K562 (cell line): ENCODE measurements around the gene FEM1B. TPM values are rescaled to one million over a fixed set of nuclear protein-coding genes. Genes with fewer than 3 reads are reported as not detected.

Experiments
- CTCFL ChIP-seq: IDR thresholded peaks from 2 replicates; pipeline ENCODE4 v1.6.1; 2011; ENCODE audit warnings: borderline replicate concordance, low read depth, mild to moderate bottlenecking, moderate library complexity, low read length; ENCODE audit not compliant: insufficient read depth, poor library complexity, severe bottlenecking
- FOXP4 ChIP-seq: sonication (generic); formaldehyde crosslinking; IDR thresholded peaks from 2 replicates; pipeline ENCODE4 v1.8.0; 2022; ENCODE audit warnings: mild to moderate bottlenecking, missing genetic modification reagents, borderline replicate concordance
- HMBOX1 ChIP-seq: sonication (generic); IDR thresholded peaks from 2 replicates; pipeline ENCODE4 v1.6.1; 2016
- HMG20B ChIP-seq: fragments of 250-450 bp; sonication (Bioruptor Pico); IDR thresholded peaks from 2 replicates; pipeline ENCODE4 v1.5.0; 2021; ENCODE audit warnings: mild to moderate bottlenecking
- MYNN ChIP-seq, 2 experiments: sonication (generic); formaldehyde crosslinking in 1 of 2; IDR thresholded peaks; 2 replicates each; pipeline versions ENCODE4 v1.5.0 to v1.6.1; 2016 to 2020; ENCODE audit warnings: antibody characterized with exemption in 1 of 2, missing genetic modification reagents in 1 of 2
- SMAD1 ChIP-seq: fragments of 150-350 bp; IDR thresholded peaks from 2 replicates; pipeline ENCODE4 v1.6.1; 2014; ENCODE audit warnings: low read length, low read depth; ENCODE audit not compliant: partially characterized antibody
- TFE3 ChIP-seq: fragments of 450-650 bp; formaldehyde crosslinking; IDR thresholded peaks from 2 replicates; pipeline ENCODE4 v1.4.0; 2020; ENCODE audit warnings: mild to moderate bottlenecking, mixed read lengths
- ZNF239 ChIP-seq: fragments of 250-450 bp; sonication (Bioruptor Pico); IDR thresholded peaks from 2 replicates; pipeline ENCODE4 v1.4.0; 2020; ENCODE audit warnings: mild to moderate bottlenecking
- ZNF318 ChIP-seq, 2 experiments: fragments of 450-650 bp; IDR thresholded peaks; 2 replicates each; pipeline ENCODE4 v1.6.1; 2016; ENCODE audit warnings: mild to moderate bottlenecking in 2 of 2, borderline replicate concordance in 1 of 2, low read depth in 1 of 2, moderate library complexity in 1 of 2
- polyA plus RNA-seq, 8 experiments: library from polyadenylated mRNA; depleted of rRNA in 4 of 8; stranded (reverse) in 5 of 8; unstranded in 3 of 8; fragments of >200 nt; fragmentation: Nextera tagmentation in 2 of 8; fragmentation: Illumina TruSeq in 1 of 8; extraction: Ambion mirVana in 2 of 8; extraction: Trizol in 1 of 8; gene quantifications; 2 replicates each; pipeline versions ENCODE4 v1.2.1 to v1.2.3, GENCODE V29; 2011 to 2014; ENCODE audit warnings: inconsistent platforms in 1 of 8, missing spikeins in 1 of 8
- total RNA-seq, 7 experiments: library from RNA; depleted of rRNA in 6 of 7; stranded (reverse); fragments of >200 nt in 6 of 7; fragmentation: Illumina TruSeq in 2 of 7; extraction: Trizol in 2 of 7; gene quantifications; 2 replicates each; pipeline versions ENCODE4 v1.2.1 to v1.2.3, GENCODE V29; 2011 to 2021; ENCODE audit warnings: low replicate concordance in 1 of 7

Gene FEM1B
- total and polyA plus RNA-seq, 9 of the 15 experiments (the other 6 are each of a cell fraction or from before 2014, with no cell fraction given), result 5.9 to 61.6 (median 20.1) TPM

- no peak for TF ChIP-seq ZNF318 (IDR thresholded peaks at IDR 0.05; ENCODE audit: borderline replicate concordance in 1 of 2, low read depth in 1 of 2)
- TF ChIP-seq CTCFL, result no peak
- TF ChIP-seq ZNF239 (CRISPR knock-in tag), result no peak
- 0 out of 2 replicates have a peak, but pooled peaks have one; percentile 22 for TF ChIP-seq TFE3 (CRISPR knock-in tag)
- TF ChIP-seq FOXP4 (CRISPR knock-in tag), result no peak
- TF ChIP-seq HMG20B (CRISPR knock-in tag), result no peak
- TF ChIP-seq HMBOX1, result no peak
- no peak for TF ChIP-seq SMAD1
- TF ChIP-seq MYNN (IDR thresholded peaks at IDR 0.05), result no peak
- TF ChIP-seq MYNN (CRISPR knock-in tag; IDR thresholded peaks at IDR 0.05), result no peak
Observed at GRCh38 chr15:68284616-68285258, 7.2 kb downstream of the FEM1B start (continued).
